ENCODE results near the gene RAB6A.
"Not testable (repeated sequence)": the region's sequence is repeated elsewhere in the genome, so short reads cannot be mapped to it uniquely, and the experiment has no call there.

Gene RAB6A

DNA sequence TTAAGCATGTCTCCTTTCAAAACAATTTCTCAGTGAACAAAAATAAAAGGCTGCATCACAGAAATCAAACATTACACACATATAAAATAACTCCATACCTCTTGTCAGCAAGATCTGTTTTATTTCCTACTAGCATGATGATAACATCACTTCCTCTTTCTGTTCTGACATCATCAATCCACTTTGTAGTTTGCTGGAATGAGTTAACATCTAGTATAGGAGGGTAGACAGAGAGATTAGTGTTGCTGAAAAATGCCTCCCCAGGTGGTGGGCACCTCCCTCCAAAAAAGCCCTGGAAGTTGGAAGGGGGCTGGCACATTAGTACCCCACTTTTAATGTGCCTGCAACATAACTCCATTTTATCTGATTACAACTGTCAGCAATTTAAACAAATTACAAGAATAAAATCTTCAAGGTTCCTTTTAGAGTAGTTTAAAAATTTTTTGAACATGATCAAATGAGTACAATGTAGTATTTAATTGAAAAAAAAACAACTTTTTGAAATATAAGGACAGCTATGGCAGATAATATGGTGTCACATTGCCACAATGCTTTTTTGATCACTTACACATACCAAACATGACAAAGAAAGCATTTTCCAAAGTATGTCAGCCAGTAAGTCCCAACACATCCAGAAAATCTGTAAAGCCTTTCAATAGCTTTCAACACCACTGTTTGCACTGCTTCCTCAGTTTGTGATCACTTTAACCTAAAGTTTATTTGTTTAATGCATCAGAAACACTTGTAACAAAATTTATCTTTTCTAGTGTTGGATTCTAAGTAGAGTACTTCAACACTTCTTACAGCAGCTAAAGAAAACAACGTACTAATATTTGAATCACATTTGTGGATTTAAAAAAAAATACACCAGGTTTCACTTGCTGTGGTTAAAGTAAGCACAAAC is 44.5 kb downstream of the RAB6A start:
- DNase-seq = no peak

GRCh38 chr11:73715541-73715940 is 45.3 kb downstream of the RAB6A start:
- DNase-seq = no peak

- DNase-seq = no peak
Observed at GRCh38 chr11:73710964-73711363, 49.9 kb downstream of the RAB6A start.

- no peak for DNase-seq
Observed at GRCh38 chr11:73705053-73705452, 55.8 kb downstream of the RAB6A start.

DNA sequence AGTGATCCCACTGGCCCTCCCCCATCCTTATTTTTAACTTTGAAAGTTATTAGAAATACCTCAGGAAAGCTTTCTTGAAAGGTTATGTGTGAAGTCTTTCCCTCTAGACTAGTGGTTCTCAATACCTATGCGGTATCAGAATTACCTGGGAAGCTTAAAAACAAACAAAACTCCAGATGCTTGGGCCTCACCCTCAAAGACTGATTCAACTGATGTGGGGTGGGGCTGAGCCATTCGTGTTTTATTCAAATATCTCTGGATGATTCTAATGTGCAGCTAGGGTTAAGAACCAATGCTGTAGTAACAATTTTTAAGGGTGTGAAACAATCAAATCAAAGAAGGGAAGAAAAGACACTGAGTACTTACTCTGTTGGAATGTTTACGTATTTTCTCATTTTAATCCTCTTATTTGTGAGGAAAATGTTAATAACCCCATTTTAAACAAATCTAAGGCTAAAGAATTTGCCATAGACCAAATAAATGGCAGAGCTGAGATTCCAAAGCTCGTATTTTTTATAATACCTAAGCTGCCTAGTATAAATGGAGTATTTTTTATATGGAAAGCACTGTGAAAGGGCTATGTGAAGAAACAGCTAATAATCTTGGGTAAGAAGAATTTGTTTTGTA is 66.9 kb downstream of the RAB6A start:
- DNase-seq = no peak

DNA sequence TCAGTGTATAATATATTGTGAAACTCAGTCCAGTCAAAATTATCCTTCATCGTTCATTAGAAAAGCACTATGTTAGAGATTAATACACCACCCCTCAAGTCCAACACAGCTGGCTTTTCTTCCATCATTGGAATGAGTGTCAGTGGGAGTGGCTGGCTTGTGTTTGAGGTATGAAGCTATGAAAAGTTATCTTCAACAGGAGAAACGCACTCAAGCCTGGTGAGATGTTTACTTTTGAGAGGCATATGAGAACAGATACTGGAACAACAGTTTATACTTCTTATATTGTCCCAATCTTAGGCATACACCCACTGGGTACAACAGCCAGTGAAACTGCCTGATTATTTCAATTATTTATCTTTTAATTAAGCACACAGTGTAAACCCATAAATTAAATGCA is 80.2 kb downstream of the RAB6A start:
- DNase-seq = no peak

DNA sequence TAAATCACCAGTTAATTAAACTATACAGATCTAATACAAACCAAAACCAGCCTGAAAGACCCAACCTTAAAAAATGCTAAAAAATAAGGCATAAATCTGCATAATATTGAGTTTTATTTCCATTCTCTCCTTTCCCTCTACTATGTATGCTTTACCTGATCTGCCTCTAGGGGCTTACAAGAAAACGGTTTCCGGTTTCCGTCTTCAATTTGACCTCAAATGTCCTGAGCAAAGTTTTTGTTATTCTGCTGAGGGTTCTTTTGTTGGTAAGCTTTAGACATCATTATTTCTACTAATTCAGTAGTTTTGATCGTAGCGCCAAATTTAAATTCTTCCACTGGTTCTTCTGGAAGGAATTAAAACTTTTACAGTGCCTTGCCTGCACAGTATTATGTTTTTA is 84.3 kb downstream of the RAB6A start:
- not testable (repeated sequence) for DNase-seq

- no peak for DNase-seq
Observed at GRCh38 chr11:73671701-73672100, 89.2 kb downstream of the RAB6A start.

- no peak for DNase-seq
Observed at GRCh38 chr11:73670808-73671207, 90.1 kb downstream of the RAB6A start.

DNA sequence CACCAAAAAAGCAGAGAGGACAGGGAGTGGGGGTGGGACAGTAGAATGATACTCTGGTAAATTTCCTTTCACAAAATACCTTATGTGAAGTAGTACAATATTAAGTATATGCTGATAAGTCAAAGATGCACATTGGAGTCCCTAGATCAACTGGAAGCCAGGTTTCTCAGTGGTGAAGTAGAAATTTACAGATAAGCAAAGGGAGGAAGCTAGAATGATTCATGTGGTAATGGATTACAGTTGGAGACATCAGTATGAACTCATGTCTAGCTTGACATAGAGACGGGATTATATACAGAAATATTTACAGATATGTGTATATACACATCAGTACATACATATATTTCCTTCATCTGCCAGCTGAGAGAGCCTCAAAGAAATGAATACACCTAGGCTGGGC is 93.0 kb downstream of the RAB6A start:
- DNase-seq = no peak

DNA sequence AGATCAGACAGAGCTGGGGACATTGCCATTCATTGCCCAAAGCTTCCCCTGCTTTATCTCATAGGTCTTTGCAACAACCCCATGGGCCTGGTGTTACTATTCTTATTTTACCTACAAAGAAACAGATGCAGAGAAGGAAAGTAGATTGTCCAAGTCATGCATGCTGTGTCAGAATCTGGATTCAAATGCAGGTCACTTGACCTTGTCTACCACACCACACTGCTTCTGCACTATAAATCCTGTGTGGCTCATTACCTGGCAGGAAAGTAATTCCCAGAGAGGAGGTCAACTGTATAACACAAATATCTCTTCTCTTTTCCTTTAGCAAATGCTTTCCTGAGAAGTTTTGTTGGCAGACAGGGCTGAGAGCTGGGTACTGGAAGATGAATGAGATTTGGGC is 96.0 kb downstream of the RAB6A start:
- DNase-seq = no peak

DNA sequence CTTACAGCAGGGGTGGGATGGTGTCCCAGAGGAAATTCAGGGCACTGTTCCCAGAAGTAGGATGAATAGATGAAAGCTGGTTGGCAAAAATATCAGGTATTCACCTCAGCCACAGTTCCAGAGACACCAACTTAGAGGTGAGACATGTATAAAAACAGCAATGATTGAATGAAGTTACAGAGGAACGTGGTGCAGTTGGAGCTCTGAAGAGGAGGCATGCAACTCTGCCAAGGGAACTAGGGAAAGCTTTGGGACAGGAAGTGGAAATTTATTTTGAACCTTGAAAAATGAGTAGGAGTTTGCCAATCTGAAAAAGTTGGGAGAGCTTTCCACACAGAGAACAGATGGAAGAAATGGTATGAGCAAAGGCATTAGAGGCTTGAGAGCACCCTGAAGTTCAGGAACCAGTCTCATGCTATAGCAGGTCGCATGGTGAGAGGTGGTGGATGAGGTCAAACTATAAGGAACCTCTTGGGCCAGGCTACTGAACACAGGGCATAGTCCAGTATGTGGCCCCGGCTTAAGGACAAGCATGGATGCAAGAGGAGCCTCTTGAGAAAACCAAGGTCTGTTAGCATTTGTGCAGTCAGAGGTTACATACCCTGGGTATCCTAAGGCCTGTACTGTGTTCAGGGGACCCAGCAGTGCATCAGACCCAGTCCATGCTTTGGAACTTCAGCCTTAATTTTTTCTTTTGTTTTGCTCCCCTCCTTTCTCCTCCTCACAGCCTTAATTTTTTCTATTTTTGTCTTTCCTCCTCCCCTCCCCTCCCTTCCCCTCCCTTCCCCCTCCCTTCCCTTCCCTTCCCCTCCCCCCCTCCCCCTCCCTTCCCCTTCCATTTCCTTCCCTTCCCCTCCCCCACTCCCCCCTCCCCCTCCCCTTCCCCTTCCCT is 97.0 kb downstream of the RAB6A start:
- DNase-seq = no peak

DNA sequence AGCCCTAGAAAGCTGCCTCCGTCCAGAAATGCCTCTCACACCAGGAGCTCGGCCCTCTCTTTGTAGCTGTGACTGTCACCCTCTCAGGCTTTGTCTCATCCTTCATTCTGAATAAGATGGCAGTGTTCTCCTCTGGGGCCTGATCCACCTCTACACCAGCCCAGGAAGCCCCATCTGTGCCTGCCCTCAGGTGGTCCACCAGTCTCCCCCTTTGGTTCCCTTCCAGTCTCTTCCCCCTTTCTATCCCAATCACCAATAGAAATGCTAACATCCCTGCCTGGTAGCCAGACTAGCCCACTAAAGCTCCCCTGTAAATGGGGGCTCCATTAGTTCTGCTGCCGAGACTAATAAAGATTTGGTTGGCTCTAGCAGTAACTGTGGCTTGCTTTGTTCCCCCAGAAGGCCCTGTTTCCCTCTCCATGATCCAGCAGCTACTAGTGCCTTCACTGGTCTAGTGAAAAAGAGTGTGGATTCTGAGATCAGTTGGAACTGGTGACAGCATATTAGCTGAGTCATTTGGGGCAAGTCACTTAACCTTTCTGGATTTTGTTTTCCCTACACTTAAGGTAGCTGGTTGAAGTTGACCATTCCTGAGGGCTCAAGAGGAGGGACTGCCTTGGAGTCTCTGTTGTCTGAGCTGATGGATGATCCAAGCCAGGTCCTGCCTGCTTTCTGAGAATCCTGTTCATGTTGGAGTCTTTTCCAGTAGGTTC is 98.3 kb downstream of the RAB6A start:
- no peak for DNase-seq

DNA sequence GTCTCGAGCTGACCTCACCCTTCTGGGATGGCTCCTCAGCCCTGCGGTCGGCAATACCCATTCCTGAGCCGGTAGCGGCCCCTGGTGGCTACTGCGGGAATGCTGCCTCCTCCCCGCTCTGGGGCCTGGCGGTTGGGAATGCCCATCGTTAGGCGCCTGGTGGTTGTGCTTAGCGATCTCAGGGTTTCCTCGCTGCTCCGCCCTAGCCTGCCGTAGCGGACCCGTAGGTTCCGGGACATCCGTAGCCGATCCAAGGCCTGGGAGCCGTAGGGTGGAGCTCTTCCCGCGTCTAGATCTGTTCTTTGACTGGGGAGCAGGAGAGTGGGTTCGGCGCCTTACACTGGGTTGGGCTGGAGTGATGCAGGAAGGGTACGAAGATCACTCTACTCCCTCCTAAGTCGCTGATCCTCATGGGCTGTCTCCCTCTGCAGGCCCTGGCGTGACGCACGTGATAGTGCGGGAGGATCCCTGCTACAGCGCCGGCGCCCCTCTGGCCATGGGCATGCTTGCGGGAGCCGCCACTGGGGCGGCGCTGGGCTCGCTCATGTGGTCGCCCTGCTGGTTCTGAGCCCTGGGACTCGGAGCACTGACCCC is 99.7 kb downstream of the RAB6A start:
- DNase-seq = peak; percentile 87

DNA sequence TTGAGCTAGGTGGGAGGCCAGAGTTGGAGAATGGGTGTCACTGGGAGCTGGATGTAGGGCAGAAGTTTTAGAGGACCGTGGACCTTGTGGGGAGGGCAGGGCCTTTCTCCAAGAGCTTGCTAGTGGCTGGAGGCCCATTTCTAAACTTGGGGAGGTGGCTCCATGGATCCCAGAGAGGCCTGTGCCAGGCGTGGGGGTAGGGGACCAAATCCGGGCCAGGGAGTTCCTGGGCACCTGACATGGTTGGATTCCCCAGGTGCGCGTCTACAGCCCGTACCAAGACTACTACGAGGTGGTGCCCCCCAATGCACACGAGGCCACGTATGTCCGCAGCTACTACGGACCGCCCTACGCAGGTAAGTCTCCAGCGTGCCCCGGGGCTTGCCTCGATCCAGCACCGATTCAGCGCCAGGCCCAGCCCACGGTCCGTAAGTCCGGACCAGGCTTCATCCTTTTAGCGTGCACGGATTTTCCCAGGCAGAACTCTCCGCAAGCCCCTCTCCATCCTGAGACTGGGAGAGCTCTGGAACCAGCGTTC is 100.3 kb downstream of the RAB6A start:
- no peak for DNase-seq

GRCh38 chr11:73659961-73660360 is 100.9 kb downstream of the RAB6A start:
- DNase-seq = no peak

DNA sequence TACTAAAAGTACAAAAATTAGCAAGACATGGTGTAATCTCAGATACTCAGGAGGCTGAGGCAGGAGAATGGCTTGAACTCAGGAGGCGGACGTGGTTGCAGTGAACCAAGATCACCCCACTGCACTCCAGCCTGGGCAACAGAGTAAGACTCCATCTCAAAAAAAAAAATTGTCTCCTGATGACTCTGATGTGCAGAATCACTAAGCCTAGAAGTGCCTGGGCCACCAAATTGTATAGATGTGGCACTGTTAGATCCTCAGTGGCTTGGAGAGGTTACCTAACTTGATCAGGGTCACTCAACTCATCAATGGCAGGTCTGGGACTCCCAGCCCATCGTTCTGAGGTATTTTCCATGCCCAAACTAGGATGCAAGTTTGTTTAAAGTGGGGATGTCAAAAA is 103.9 kb downstream of the RAB6A start:
- no peak for DNase-seq

GRCh38 chr11:73655686-73656085 is 105.2 kb downstream of the RAB6A start:
- no peak for DNase-seq

DNA sequence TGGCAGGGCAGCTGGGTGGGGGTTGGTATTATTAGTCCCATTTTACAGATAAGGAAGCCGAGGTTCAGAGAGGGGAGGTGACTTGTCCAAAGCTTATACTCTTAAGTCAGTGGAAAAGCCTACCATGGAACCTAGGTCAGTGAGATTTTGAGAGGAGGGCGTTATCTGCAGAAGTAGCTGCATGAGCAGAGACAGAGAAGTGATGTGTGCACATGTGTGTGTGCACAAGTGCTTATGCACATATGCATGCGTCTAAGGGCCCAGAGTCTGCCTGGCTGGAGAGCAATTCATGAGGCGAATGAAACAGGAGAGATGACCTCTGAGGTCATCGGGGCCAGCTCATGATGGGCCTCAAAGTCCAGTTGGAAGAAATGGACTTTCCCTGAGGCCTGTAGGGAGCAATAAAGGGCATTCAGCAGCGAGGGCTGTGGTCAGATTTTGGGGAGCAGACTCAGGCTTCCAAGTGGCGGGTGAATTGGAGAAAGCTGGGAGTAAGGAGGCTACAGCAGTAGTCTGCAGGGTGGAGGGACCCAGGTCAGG is 106.3 kb downstream of the RAB6A start:
- DNase-seq = no peak

DNA sequence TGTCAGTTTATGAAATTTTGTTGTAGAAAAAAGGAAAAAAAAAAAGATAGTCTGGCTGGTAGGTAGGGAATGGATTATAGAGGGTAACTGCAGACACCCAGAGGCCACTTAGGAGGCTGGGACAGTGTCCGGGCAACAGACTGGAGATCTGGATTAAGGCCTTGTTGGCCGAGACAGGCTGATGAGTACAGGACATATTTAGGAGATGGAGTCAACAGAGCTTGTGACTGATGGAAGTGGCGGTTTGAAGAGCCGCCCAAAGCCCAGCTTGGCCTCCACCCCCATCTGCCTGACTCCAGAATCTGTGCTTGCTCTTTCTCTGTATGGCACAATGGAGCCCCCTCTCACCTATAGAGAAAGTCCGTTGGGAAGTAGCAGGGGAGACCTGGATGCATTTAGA is 106.9 kb downstream of the RAB6A start:
- no peak for DNase-seq

GRCh38 chr11:73652856-73653559 is 107.9 kb downstream of the RAB6A start:
- DNase-seq = no peak
